NCI-H226 (cell line): ENCODE data around the gene ENAH.

Source experiments
- DNase-seq: peaks from one replicate; pipeline ENCODE4 v3.0.0-alpha.2; 2015

ENAH gene

DNA sequence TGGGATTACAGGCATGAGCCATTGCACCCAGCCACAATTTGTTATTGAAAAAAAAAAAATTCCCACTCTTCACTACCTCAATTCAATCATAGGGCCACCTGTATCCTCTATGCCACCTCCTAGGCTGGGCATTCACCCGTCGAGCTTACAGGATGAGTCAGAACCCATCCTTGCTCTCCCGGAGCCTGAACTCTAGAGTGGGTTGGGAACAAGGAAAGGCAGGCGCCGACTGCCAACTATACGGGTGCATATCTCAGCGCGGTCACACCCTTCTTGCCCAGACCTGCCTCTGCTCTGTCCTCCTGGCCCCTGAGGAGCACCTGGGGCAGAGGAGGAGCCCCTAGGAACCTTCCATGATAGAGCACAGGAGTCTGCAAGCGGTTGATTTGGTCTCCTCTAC, 203.7 kb downstream of the ENAH start:
- peak; percentile 82 for DNase-seq

DNA sequence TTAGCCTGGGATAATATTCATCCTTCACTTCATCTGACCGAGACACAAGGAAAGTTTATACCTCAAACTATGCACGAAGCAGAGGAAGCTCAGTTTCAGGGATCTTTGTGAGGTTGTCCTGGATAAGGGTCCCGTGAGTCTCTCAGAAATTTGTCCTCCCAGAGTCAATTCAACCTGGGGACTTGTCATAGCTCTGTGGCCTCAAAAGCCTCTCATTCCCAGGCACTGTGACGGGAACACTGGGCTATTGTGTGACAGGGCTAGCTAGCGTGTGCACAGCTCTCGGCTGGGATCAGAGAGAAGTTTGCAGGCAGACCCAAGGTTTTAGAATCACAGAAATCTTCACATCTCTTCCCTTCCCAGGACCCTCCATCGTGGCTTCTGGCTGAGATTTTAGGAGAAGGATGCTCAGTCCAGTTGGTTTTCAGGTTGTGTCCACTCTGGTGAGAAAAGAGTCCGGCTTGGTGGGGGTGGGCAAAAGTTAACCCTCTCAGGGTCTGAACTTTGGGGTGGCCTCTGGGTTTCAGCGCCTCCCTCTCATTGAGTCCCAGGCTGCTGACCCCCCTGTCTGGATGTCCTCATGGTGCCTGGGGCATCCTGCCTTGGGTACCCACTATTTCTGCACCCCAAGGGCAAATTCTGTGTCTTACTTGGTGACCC, 204.6 kb downstream of the ENAH start:
- DNase-seq: no peak

DNA sequence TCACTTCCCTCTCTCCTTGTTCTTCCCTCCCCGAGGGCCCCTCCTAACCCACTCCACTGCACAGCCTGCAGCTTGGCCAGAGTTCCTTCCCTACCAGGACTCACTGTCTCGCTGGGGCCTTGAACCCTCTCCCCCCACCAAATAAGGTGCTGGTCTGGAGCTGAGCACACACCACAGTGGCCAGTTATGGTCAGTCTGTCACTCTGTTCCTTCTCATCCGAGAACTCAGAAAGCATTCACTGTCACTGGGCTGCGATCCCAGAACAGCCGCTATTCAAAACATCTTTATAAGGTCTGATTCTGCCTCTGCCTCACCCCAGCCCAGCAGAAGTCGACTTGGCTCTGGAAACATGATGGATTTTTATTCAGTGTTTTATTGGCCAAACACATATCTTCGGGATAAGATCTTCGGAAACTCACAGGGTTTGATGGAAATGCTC, 205.3 kb downstream of the ENAH start:
- DNase-seq: no peak

DNA sequence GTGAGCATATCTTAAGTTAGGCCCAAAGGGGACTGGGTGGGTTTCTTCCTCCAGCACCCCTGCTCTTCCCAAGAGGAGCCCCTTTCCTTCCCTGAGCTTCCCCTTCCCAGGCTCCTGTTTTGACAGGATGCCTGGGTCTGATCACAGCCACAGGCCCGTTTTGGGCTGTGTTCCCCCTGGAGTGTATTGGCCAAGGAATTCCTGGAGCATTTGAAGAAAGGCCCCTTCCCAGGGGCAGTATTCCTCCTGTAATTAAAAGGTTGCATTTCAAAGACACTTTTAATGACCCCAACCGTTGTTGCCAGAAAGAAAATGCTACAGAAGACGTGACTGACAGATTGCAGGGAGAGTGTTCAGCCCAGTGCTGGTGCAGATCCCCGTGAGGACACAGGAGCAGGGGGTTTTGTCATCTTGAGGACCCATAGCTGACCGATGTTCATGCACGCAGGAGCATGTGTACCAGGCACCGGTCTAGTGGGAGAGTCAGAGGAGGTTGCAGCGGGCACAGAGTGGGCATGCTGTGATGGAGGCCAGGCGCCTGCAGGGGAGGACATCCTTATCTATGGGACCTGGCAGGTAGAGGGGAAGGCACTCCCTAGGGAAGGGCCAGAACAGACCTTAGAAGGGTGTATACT, 205.8 kb downstream of the ENAH start:
- no peak for DNase-seq

DNA sequence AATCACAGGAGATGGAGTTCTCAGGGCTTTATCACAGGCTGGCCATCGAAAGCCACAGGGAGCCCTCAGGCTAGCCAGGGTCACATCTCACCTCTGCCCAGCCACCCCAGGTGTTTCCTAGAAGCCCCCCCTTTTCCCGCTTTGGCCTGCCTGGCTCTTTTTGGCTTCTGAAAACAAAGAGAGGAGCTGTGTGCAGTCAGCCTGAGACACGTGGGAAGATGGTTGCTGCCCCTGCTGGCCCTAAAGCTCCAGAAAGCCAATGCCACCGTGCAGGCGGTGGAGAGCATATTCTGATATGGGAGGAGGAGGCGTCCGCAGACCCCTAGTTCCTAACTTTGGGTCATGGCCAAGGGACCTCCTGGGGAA, 206.3 kb downstream of the ENAH start:
- no peak for DNase-seq

DNA sequence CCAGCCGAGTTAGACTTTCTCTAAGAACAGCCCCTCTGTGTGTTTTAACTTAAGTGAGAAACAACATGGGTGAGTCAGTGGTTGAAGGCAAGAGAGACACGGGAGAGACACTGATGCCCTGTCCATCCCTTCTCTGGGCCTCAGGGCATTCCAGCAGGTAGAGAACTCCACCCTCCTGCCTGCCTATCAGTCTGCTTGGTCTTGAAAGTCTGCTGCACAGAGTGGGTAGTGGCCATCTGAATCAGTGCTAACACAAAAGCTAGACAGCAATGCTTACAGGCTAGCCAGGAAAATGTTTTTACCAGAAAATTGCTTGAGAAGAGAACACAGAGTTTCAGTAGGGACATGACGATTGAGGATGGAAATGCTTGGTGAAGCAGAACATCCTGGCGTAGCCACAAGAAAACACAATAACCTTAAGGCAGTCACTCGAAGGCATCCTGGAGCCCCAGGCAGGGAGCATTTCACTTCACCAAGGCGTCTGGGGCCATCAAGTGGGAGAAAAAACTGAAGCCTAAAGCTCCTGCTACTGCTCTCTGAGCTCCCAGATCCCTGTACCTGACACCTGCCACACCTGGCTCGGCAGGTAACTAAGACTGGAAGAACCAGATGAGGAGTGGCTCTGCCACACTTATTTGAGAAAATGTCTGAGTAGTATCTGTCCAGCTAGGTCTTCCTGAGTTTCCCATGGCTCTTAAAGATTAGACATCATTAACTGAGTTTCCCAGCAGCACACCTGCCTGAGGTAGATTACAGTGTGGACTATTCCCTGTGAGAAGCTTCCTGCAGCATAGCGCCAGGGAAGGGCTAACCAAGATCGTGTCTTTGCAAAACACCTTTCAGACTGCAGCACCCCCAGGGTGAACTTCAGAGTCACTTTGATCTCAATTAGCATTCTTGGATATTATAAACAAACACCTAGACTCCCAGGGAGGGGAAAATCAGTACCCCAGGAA, 207.0 kb downstream of the ENAH start:
- no peak for DNase-seq

DNA sequence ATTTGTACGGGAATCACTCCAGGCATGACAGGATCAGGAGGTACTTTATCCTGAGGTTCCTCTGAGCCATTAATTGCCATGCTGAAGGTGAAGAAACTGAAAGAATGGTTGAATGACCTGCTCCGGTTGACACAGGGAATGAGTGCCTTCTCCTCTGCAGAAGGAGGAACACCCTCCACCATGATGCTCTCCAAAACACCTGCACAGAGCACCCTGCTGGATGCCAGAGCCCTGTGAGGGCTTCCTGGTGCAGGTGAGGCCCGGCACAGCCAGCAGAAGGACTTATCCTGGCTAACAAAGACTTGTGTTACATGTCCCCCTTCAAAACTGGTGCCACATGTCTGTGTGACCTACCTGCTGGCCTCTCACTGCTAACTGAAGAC, 210.8 kb downstream of the ENAH start:
- DNase-seq: no peak

DNA sequence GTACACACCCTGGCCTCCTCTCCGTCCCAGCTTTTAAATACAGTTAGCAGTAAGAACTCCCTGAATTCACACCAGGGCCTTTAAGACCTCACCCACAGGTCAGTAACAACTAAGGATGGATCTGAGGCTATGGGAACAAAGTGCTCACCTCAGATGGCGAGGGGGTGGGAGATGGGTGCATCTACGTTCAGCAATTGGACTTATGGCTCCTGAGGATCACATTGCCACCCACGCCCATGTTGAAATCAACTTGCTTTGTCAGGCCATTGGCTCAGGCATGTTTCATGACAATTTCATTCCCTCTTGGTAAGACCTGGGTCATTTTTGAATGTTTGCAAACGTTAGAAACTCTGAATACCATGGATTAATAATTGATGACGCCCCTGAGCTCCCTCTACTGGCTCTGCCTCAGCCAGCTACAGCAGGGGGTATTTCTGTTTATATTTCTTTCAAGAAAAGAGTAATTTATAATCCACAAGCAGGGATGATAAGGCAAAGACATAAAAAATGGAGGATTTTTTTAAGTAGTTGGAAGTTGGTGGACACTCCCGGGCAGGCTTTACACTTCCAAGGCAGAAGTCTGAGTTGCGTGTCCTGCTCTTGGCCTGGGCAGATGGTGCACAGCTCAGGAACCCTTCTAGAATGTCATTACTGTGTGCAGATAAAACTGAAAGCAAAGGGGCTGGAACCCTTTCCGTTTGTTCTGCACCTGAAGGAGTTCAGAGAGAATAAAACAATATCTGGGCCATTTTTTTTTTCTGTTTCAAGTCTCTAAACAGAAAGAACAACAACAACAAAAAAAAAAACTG, 211.4 kb downstream of the ENAH start:
- DNase-seq: no peak

DNA sequence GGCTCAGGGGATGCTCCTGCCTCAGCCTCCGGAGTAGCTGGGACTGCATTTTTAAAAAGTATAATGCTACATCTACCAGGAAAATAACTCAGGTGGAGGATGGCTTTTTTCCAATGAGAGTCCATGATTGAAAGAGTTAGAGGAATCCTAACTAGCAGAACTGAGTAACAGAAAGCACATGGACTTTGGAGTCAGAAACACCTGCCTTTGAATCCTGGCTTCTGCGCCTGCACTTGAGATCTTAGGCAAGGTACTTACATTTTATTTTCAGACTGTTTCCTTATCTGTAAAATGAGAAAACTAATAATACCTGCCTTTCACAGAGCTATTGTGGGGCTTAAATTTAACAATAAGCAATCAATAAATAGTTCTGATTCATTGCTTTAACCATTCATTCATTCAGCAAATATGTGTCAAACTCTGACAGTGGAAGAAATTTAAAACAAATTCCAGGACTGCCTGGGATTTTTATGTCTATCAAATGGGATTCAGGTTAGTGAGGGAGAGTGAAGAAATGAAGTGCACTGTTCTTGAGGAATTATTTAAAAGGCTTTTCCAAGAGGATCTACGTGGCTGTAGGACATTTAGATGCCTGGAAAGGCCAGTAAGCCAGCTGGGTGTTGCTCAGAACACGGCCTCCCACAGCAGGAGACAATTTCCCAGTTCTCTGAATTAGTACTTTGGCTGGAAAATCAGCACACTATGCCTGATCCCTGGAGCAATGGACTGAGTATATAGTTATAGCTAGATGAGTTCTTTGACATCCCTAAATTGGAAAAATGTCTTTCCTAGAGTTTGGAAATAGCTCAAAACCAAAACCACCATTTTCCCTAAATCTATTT, 212.3 kb downstream of the ENAH start:
- no peak for DNase-seq

DNA sequence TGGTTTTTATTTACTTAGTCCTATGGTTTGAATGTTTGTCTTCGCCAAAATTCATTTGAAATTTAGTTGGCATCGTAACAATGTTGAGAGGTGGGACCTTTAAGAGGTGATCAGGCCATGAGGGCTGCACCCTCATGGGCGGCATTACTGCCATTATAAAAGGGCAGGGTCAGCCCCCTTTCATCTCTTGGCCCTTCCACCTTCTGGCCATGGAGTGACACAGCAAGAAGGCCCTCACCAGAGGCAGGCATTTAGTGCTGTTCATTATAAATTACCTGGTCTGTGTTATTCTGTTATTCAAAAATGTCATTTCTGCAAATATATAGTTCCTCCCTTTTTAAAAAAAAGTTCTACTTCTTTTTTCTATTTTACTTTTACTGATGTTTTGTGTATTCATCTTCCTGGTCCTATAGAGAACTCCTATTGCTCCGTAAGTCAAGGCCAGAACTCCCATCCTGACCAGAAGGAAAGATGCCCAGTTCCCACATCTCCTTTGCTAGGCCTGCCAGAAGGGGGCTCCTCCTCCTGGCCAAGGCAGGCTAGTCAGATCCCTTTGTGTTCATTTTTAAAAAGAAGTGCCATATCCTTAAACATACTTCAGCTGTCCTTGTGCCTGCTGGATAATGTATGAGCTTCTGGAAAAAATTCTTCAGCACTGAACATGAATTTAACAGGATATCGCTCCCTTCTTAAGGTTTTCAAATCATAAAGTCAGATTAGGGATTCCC, 215.0 kb downstream of the ENAH start:
- DNase-seq: no peak
